ENCODE data around the gene OGT. TPM values are rescaled to one million over a fixed set of nuclear protein-coding genes. Genes with fewer than 3 reads are reported as not detected.
"Not testable (repeated sequence)": the region's sequence is repeated elsewhere in the genome, so short reads cannot be mapped to it uniquely, and the experiment has no call there.

The OGT gene
- 63.9 and 159 TPM in 2 replicates for total RNA-seq
- polyA plus RNA-seq = 37.3 and 57.0 TPM in 2 replicates

- DNase-seq (ENCODE audit: low read depth in 1 of 2, low spot score in 1 of 2) = peak; percentile 94 to 98
- Histone ChIP-seq H3K36me3 (no peaks in the 10 kb centered on the region), H3K9me3 (ENCODE audit: low read depth) (no peaks in the 10 kb centered on the region), H3K27ac (peak within 1 kb of the TSS; percentile 72), H3K27me3 (no peaks in the 10 kb centered on the region), H3K4me3 (peak within 1 kb of the TSS; percentile 65), H3K4me1 (ENCODE audit: low read depth) (peaks cover 4% of the 10 kb centered on the region)
- TF ChIP-seq, protein P1, sequence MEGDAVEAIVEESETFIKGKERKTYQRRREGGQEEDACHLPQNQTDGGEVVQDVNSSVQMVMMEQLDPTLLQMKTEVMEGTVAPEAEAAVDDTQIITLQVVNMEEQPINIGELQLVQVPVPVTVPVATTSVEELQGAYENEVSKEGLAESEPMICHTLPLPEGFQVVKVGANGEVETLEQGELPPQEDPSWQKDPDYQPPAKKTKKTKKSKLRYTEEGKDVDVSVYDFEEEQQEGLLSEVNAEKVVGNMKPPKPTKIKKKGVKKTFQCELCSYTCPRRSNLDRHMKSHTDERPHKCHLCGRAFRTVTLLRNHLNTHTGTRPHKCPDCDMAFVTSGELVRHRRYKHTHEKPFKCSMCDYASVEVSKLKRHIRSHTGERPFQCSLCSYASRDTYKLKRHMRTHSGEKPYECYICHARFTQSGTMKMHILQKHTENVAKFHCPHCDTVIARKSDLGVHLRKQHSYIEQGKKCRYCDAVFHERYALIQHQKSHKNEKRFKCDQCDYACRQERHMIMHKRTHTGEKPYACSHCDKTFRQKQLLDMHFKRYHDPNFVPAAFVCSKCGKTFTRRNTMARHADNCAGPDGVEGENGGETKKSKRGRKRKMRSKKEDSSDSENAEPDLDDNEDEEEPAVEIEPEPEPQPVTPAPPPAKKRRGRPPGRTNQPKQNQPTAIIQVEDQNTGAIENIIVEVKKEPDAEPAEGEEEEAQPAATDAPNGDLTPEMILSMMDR (IDR thresholded peaks at IDR 0.05; ENCODE audit: low read depth, low read length) = no peak
These were observed at the start of gene OGT for GRCh38 chrX:71532753-71533425. TSS of gene OGT (plus strand) at chrX:71533104. CDS start at chrX:71533300, 196 bp downstream.

GRCh38 chrX:71487814-71488213, 45.1 kb upstream of the OGT start:
- TF ChIP-seq, protein P1 (IDR thresholded peaks at IDR 0.05; ENCODE audit: low read depth, low read length) = no peak
- H3K4me1 ChIP-seq (ENCODE audit: low read depth) = no peaks in the 10 kb centered on the region
- no peak overlapping the region for H3K4me3 ChIP-seq
- no peak overlapping the region for H3K27ac ChIP-seq
- H3K27me3 ChIP-seq = peaks cover 10% of the 10 kb centered on the region
- no peaks in the 10 kb centered on the region for H3K36me3 ChIP-seq
- no peak for DNase-seq (ENCODE audit: low read depth in 1 of 2, low spot score in 1 of 2)
- H3K9me3 ChIP-seq (ENCODE audit: low read depth) = no peaks in the 10 kb centered on the region

GRCh38 chrX:71489540-71489939, 43.4 kb upstream of the OGT start:
- DNase-seq (ENCODE audit: low read depth in 1 of 2, low spot score in 1 of 2) = no peak
- Histone ChIP-seq H3K4me3 (no peak overlapping the region), H3K27ac (no peak overlapping the region), H3K9me3 (ENCODE audit: low read depth) (no peaks in the 10 kb centered on the region), H3K4me1 (ENCODE audit: low read depth) (no peaks in the 10 kb centered on the region), H3K27me3 (peaks cover 10% of the 10 kb centered on the region), H3K36me3 (no peaks in the 10 kb centered on the region)
- TF ChIP-seq, protein P1 (IDR thresholded peaks at IDR 0.05; ENCODE audit: low read depth, low read length) = no peak

DNA sequence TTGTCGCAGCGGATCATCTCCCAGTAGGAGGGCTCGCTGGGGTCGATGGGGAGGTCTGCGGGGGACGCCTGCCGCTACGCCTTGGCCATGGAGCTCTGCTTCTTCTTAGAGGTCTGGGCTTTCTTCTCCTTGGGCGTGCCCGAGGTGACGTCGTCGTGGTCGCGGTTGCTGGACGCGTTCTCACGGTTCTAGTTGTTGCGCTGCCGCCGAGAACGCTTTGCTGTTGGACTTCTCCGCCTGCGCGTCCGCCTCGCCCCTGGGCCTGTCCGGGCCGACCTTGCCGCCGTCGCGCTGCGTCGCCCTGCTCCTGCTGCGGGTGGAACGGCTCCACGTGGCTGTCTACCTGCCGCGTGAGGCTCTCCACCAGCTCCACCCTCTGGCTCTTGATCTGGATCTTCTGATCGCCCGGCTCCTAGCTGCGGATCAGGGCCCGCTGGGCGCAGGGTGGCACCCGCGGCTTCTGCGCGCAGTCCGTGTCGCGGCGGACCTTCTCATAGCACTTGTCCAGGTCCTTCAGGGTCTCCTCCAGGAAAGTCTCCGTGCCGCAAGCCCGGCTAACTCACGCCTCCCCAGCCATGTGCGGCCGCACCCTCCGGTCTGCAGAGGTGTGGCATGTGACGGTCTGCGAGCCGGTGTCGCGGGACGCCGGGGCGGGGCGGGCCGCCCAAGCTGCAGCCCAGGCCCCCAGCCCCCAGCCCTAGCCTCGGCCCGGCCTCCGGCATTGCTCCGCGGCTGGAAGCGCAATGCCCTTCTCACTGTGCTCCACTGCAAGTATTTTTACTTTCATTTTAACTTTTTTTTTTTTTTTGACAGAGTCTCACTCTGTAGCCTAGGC, 40.5 kb upstream of the OGT start:
- H3K27me3 ChIP-seq = peaks cover 10% of the 10 kb centered on the region
- H3K4me1 ChIP-seq (ENCODE audit: low read depth) = no peaks in the 10 kb centered on the region
- H3K4me3 ChIP-seq = no peak overlapping the region
- DNase-seq (ENCODE audit: low read depth in 1 of 2, low spot score in 1 of 2) = peak; percentile 3 to 52
- TF ChIP-seq, protein P1 (IDR thresholded peaks at IDR 0.05; ENCODE audit: low read depth, low read length) = no peak
- H3K27ac ChIP-seq = no peak overlapping the region
- H3K9me3 ChIP-seq (ENCODE audit: low read depth) = no peaks in the 10 kb centered on the region
- no peaks in the 10 kb centered on the region for H3K36me3 ChIP-seq

DNA sequence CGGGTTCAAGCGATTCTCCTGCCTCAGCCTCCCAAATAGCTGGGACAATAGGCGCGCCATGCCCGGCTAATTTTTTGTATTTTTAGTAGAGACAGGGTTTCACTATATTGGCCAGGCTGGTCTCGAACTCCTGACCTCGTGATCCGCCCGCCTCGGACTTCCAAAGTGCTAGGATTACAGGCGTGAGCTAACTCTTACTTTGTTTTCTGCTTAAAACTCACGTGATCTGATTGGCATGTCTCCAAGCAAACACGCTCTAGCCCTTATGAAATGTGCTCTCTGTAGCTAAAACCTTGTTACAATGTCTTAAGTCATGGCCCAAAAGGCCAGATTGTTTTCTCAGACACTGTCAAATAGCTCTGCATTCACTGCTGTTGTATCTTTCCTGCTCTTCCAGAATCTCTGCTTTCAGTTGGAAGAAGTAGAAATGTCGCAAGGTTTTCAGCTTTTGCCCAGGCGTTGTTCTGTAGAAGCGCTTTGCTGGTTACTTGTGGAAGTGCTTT, 39.7 kb upstream of the OGT start:
- peak in 1 of 2 donors; percentile 51 for DNase-seq (ENCODE audit: low read depth in 1 of 2, low spot score in 1 of 2)
- Histone ChIP-seq H3K27me3 (peaks cover 10% of the 10 kb centered on the region), H3K27ac (no peak overlapping the region), H3K4me1 (ENCODE audit: low read depth) (no peaks in the 10 kb centered on the region), H3K4me3 (no peak overlapping the region), H3K9me3 (ENCODE audit: low read depth) (no peaks in the 10 kb centered on the region), H3K36me3 (no peaks in the 10 kb centered on the region)
- TF ChIP-seq, protein P1 (IDR thresholded peaks at IDR 0.05; ENCODE audit: low read depth, low read length) = no peak

DNA sequence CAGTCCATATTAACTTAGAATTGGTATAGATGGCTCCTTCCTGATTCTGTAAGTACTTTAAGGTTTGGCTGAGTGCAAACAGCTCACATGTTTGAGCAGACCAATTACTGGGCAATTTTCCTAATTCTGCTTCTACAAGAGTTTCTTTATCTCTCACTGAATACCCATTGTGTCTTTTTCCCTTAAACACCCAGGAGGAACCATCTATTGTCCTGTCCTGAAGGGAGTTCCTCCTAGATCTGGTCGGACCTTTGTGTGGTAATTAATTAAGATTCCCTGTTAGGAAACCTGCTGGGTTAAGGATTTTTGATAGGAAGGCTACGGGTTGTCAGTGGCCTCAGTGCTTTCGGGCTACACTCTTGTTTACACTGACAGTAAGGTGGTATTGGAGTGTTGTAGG, 36.9 kb upstream of the OGT start:
- not testable (repeated sequence) for H3K9me3 ChIP-seq (ENCODE audit: low read depth); H3K4me1 ChIP-seq (ENCODE audit: low read depth); H3K4me3 ChIP-seq; DNase-seq (ENCODE audit: low read depth in 1 of 2, low spot score in 1 of 2); H3K36me3 ChIP-seq; H3K27ac ChIP-seq
- peaks cover 10% of the 10 kb centered on the region for H3K27me3 ChIP-seq

Data from cardiac muscle cell (in vitro differentiated cells and primary cell).